Activated gamma-delta T cell treated with anti-CD3 and anti-CD28 coated beads, Interleukin-2, amount 50 U/mL, for 16 hours (primary cell): Measurements from ENCODE around the gene TJP1.

Experiments
- DNase-seq: peaks from one replicate; pipeline ENCODE4 v3.0.0-alpha.2; 2020; ENCODE audit warnings: low read depth

The TJP1 gene

GRCh38 chr15:29822100-29822683 is at the start of gene TJP1:
Gene TJP1, minus strand, starts transcription at chr15:29822468. Its CDS starts 440 bp downstream, at chr15:29822028.
- DNase-seq: no peak

- DNase-seq: no peak
Measured at GRCh38 chr15:29871401-29871800, 49.1 kb upstream of the TJP1 start.

- no peak for DNase-seq
Measured at GRCh38 chr15:29870495-29871151, 48.4 kb upstream of the TJP1 start.

GRCh38 chr15:29867241-29868000 is 45.2 kb upstream of the TJP1 start:
- no peak for DNase-seq

- no peak for DNase-seq
Measured at GRCh38 chr15:29866337-29866736, 44.1 kb upstream of the TJP1 start.

GRCh38 chr15:29864501-29864900 is 42.2 kb upstream of the TJP1 start:
- DNase-seq: no peak

- no peak for DNase-seq
Measured at GRCh38 chr15:29863438-29863837, 41.2 kb upstream of the TJP1 start.

- no peak for DNase-seq
Measured at GRCh38 chr15:29862271-29862670, 40.0 kb upstream of the TJP1 start.

GRCh38 chr15:29860872-29861271 is 38.6 kb upstream of the TJP1 start:
- DNase-seq: no peak

GRCh38 chr15:29859973-29860715 is 37.9 kb upstream of the TJP1 start:
- DNase-seq: no peak

GRCh38 chr15:29859293-29859692 is 37.0 kb upstream of the TJP1 start:
- no peak for DNase-seq

- DNase-seq: no peak
Measured at GRCh38 chr15:29857221-29857789, 35.0 kb upstream of the TJP1 start.

GRCh38 chr15:29854413-29854812 is 32.1 kb upstream of the TJP1 start:
- DNase-seq: no peak

- DNase-seq: no peak
Measured at GRCh38 chr15:29853211-29853987, 31.1 kb upstream of the TJP1 start.

GRCh38 chr15:29852201-29852600 is 29.9 kb upstream of the TJP1 start:
- no peak for DNase-seq

GRCh38 chr15:29849716-29850115 is 27.4 kb upstream of the TJP1 start:
- no peak for DNase-seq

GRCh38 chr15:29849218-29849617 is 26.9 kb upstream of the TJP1 start:
- no peak for DNase-seq

GRCh38 chr15:29844290-29844903 is 22.1 kb upstream of the TJP1 start:
- no peak for DNase-seq

- DNase-seq: no peak
Measured at GRCh38 chr15:29842290-29842689, 20.0 kb upstream of the TJP1 start.

GRCh38 chr15:29840926-29841325 is 18.7 kb upstream of the TJP1 start:
- no peak for DNase-seq

- DNase-seq: no peak
Measured at GRCh38 chr15:29840054-29840453, 17.8 kb upstream of the TJP1 start.
